ENCODE data around the gene NDUFAF2.
"Not testable (repeated sequence)": the region's sequence is repeated elsewhere in the genome, so short reads cannot be mapped to it uniquely, and the experiment has no call there.

The NDUFAF2 gene

DNA sequence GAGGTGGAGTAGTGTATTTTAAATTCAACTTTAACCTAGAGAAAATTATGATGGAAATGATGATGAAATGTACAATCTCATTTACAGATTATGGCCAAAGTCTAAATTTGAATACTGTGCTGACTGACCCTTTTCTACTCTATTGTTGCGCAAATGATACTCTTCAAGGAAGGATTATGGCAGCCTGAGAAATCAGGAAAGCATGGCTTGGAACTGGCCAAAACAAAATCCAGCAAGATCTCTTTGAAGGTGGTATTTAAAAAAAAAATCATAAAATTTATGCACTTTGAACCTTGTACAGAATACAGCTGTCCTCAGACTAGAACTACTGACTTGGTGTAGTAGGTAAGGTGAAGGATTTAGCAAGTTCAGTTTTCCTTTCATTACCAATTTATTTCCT lies 105.3 kb downstream of the NDUFAF2 start:
- DNase-seq (ENCODE audit: low read depth): no peak

DNA sequence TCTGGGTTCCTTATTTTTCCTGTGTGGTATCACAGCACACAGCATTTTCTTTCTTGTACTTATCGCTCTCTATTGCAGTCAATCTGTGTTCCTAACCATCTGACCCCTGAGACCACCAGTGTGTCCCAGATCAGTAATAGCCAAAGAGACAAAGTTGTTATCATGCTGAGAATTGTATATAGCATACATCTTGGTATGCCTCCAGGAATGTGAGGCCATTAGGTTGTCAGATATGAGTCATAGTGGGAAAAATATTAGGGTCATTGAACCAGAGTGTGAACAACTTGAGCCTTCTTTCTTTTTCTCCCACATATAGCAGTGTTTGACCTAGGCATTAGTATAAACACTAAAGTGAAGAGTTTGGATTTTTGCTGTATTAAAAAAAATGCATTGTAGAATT lies 106.3 kb downstream of the NDUFAF2 start:
- no peak for DNase-seq (ENCODE audit: low read depth)

- peak; percentile 60 for DNase-seq (ENCODE audit: low read depth)
These were observed 107.9 kb downstream of the NDUFAF2 start for GRCh38 chr5:61052882-61053281.

- no peak for DNase-seq (ENCODE audit: low read depth)
These were observed 108.9 kb downstream of the NDUFAF2 start for GRCh38 chr5:61053937-61054336.

DNA sequence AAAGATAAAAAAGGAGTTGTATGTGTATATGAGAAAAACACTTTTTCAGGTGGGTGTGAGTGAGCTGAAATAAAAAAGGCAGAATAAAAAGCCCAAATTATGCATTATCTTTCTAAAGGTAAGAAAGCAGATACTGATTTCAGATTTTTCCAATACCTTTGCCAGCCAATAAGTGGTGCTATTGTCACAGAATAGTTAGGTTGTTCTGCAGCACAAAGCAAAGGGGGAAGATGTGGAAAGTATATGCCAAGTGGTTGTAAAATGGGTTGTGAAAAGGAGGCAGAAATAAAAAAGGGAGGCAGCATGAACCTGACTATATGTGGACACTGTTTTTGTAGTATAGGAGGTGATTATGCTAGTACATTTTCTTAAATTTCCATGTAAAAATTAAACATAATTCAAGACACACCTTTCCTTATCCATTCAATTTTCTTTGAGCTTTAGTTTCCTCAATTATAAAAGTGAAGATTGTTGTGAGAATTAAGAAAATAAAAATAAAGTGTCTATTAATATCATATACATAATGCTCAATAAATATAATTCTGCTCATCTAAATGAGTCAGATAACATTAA lies 110.5 kb downstream of the NDUFAF2 start:
- peak; percentile 46 for DNase-seq (ENCODE audit: low read depth)

- no peak for DNase-seq (ENCODE audit: low read depth)
These were observed 114.5 kb downstream of the NDUFAF2 start for GRCh38 chr5:61059499-61059898.

DNA sequence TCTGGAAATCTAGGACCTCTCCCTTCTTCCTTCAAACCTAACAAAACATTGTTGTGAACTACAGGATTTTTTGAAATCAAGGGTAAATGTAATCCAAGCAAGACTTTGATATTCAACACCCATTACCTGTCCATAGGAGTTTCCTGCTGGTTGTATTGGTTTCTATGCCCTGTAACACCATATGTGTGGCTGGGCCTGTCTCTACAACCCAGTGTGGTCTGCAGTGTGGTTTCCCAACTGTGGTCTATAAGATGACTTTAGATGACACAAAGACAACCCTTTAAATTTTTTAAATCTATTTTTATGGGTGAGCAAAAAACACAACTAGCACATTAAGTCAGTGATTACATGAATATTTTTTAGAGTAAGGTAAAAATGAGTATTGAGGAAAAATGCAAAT lies 124.1 kb downstream of the NDUFAF2 start:
- no peak for DNase-seq (ENCODE audit: low read depth)

- no peak for DNase-seq (ENCODE audit: low read depth)
These were observed 126.5 kb downstream of the NDUFAF2 start for GRCh38 chr5:61071526-61071925.

- no peak for DNase-seq (ENCODE audit: low read depth)
These were observed 131.6 kb downstream of the NDUFAF2 start for GRCh38 chr5:61076626-61077025.

DNA sequence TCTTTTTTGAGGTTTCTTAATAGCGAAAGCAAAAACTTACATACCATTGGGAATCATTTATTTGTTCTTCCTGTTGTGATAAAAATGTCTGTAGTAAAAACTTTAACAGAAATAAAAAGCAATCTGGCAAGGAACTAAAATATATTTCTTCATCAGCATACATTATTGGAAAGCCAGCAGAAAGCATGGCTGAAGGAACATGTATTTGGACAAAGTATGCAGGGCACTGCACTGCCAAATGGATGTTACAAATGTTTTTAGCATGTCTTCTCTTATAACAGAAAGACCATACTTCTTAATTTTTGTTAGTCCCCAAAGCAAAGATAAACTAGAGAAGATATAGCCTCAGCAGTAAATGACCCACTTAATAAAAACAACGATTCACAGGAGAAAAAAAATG lies 136.7 kb downstream of the NDUFAF2 start:
- DNase-seq (ENCODE audit: low read depth): no peak

DNA sequence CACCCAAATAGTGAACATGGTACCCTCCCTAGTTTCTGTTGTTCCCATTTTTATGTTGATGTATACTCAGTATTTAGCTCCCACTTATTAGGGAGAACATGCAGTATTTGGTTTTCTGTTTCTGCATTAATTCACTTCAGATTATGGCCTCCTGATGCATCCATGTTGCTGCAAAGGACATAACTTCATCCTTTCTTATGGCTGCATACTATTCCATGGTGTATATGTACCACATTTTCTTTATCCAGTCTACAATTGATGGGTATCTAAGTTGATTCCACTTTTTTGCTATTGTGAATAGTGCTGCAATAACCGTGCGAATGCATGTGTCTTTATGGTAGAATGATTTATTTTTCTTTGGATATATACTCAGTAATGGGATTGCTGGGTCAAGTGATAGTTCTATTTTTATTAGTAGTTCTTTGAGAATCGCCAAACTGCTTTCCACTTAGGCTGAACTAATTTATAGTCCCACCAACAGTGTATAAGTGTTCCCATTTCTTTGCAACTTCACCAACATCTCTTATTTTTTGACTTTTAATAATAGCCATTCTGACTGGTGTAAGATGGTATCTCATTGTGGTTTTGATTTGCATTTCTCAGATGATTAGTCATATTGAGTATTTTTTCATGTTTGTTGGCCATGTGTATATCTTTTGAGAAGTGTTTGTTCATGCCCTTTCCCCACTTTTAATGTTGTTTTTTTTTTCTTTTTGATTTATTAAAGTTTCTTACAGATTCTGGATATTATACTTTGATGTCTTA lies 137.7 kb downstream of the NDUFAF2 start:
- DNase-seq (ENCODE audit: low read depth): no peak

DNA sequence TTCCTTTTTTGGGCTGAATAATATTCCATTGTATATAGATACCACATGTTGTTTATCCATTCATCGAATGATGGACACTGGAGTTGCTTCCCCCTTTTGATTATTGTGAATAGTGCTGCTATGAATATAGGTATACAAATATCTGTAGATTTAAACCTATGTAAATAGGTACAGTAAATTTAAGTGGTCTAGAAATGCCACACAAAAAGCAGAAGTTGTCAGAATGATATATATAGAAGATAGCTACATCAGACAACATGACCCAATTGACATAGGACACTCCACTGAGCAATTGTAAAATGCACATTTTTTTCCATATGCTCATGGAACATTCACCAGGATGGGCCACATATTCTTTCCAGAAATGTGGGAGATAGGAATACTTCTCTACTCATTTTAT lies 139.7 kb downstream of the NDUFAF2 start:
- DNase-seq (ENCODE audit: low read depth): no peak

DNA sequence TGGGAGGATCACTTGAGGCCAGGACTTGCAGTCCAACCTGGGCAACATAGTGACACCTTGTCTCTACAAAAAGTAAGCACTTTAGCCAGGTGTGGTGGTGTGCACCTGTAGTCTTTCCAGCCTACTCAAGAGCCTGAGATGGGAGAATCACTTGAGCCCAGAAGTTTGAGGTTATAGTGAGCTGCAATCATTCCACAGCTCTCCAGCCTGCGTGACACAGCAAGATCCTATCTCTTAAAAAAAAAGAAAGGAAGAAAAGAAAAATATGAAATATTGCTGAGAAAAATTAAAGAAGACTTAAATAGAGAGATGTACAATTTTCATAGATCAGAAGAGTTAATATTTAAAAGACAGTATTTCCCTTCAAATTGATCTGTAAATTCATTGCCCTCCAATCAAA lies 140.9 kb downstream of the NDUFAF2 start:
- DNase-seq (ENCODE audit: low read depth): no peak

GRCh38 chr5:61087921-61088320 lies 142.9 kb downstream of the NDUFAF2 start:
- peak; percentile 71 for DNase-seq (ENCODE audit: low read depth)

GRCh38 chr5:61089351-61089750 lies 144.3 kb downstream of the NDUFAF2 start:
- peak; percentile 41 for DNase-seq (ENCODE audit: low read depth)

DNA sequence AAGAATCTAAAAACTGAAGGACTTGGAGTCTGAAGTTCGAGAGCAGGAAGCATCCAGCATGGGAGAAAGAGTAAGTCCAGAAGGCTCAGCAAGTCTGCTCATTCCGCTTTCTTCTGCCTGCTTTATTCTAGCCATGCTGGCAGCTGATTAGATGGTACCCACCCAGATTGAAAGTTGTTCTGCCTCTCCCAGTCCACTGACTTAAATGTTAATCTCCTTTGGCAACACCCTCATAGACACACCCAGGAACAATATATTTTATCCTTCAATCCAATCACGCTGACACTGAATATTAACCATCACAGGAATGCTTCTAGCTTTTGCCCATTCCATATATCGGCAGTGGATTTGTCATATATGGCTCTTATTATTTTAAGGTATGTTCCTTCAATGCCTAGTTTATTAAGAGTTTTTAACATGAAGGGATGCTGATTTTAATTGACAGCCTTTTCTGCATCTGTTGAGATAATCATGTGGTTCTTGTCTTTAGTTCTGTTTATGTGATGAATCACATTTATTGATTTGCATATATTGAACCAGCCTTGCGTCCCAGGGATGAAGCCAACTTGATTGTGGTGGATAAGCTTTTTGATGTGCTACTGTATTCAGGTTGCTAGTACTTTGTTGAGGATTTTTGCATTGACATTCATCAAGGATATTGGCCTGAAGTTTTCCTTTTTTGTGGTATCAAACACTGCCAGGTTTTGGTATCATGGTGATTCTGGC lies 148.2 kb downstream of the NDUFAF2 start:
- not testable (repeated sequence) for DNase-seq (ENCODE audit: low read depth)

DNA sequence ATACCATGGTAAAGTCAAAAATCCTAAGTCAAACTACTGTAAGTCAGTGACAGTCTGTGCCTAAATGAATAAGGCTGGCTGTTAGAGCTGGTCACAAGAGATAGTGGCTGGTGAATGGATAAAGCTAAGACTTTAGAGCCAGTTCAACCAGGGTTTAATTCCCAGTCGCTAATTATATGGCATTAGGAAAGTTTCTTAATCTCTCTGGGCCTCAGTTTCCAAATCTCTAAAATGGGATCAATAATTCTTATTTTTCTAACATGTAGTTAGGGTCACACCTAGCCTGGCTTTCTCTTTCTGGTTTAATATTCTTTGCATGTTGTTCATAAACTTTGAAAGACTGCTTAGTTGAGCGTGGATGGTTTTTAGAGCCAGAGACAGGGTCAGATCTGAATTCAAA lies 152.5 kb downstream of the NDUFAF2 start:
- DNase-seq (ENCODE audit: low read depth): no peak

DNA sequence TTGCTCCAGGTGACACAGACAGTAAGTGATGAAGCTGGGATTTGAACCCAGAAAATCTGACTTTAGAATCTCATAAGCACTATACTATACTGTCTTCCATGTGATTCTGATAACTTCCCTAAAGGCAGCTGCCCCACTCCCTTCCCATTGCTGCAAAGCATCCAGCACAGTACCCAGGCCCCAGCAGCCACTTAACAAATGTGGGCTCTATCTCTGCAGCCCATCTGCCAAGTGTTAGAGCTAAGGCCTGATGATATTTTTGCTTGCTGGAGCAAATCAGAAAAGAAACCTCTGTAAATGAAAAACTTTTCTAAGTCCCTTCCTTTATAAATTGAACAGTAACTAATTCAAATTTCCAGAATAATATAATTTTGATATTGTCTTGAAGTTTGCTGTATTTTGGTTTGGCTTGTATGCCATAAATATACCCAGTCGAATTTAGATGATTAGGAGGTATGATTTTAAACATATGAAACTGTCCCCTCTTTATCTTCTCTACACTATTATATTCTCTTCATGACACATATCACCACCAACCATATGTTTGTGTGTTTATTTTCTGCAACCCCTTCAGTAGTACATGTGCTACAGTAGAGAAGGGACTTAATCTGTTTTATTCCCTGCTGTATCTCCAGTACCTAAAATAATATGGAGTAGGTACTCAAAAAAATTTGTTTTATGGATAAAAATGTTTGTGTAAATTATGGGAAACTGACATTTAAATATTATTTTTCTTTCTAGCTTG lies 153.4 kb downstream of the NDUFAF2 start:
- DNase-seq (ENCODE audit: low read depth): no peak

GRCh38 chr5:61100437-61100836 lies 155.4 kb downstream of the NDUFAF2 start:
- DNase-seq (ENCODE audit: low read depth): no peak

DNA sequence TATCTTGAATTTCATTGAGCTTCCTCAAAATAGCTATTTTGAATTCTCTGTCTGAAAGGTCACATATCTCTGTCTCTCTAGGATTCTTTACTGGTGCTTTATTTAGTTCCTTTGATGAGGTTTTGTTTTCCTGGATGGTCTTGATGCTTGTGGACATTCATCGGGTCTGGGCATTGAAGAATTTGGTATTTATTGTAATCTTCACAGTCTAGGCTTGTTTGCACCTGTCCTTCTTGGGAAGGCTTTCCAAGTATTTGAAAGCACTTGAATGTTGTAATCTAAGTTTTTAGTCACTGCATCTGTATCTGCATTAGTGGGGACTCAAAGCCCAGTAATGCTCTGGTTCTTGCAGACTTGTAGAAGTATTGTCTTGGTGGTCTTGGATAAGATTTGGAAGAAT lies 169.4 kb downstream of the NDUFAF2 start:
- DNase-seq (ENCODE audit: low read depth): no peak

GRCh38 chr5:61115968-61116367 lies 171.0 kb downstream of the NDUFAF2 start:
- DNase-seq (ENCODE audit: low read depth): no peak

DNA sequence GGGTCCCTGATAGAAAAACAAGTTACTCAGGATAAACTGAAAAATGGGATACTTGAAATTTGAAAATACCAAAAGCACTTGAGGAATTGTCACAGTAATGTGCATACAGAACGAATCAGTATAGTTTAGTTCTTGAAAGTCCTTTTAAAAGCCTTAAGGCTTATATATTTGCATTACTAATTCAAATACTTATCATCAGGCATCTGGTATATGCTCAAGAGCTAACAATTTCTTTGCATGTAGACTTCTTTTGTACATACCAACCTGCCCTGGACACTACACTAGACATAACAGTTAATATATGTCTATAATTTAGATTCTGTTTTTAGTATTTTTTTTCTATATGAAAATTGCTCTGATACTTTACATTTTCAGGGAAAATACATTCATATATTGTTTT lies 174.1 kb downstream of the NDUFAF2 start:
- no peak for DNase-seq (ENCODE audit: low read depth)

- no peak for DNase-seq (ENCODE audit: low read depth)
These were observed 175.5 kb downstream of the NDUFAF2 start for GRCh38 chr5:61120534-61120933.
